Astrocyte (in vitro differentiated cells and primary cell): ENCODE measurements around the gene CTSW. TPM values are rescaled to one million over a fixed set of nuclear protein-coding genes. Genes with fewer than 3 reads are reported as not detected.

ENCODE experiments used
- DNase-seq: peaks from one replicate; pipeline ENCODE4 v3.0.0-alpha.2; 2010; ENCODE audit warnings: low read depth
- FAIRE-seq: peaks from 2 replicates; lab custom pipeline; 2011; peaks lifted over from hg19 to GRCh38; lab: Jason Lieb, UNC
- H2AFZ ChIP-seq: 2 replicates; pipeline ENCODE4 v1.6.0; 2012; ENCODE audit warnings: low read depth, low read length, inconsistent platforms
- H3K27ac ChIP-seq: 2 replicates; pipeline ENCODE4 v1.5.1; 2011; ENCODE audit warnings: low read depth, low read length, inconsistent platforms
- H3K27me3 ChIP-seq: 2 replicates; pipeline ENCODE4 v1.6.0; 2011; ENCODE audit warnings: low read length, inconsistent platforms; ENCODE audit not compliant: insufficient read depth
- H3K36me3 ChIP-seq: 2 replicates; pipeline ENCODE4 v1.5.1; 2011; ENCODE audit warnings: low read length, inconsistent platforms; ENCODE audit not compliant: insufficient read depth
- H3K4me1 ChIP-seq: 2 replicates; pipeline ENCODE4 v1.5.1; 2011; ENCODE audit warnings: low read length, inconsistent platforms; ENCODE audit not compliant: insufficient read depth
- H3K4me2 ChIP-seq: 2 replicates; pipeline ENCODE4 v1.6.0; 2012; ENCODE audit warnings: low read length, inconsistent platforms
- H3K4me3 ChIP-seq: 2 replicates; pipeline ENCODE4 v1.5.1; 2011; ENCODE audit warnings: low read depth, mild to moderate bottlenecking, low read length, inconsistent platforms; ENCODE audit not compliant: insufficient read depth
- H3K79me2 ChIP-seq: 2 replicates; pipeline ENCODE4 v1.6.0; 2012; ENCODE audit warnings: mild to moderate bottlenecking, low read length, inconsistent platforms; ENCODE audit not compliant: insufficient read depth
- H3K9ac ChIP-seq: 2 replicates; pipeline ENCODE4 v1.6.0; 2012; ENCODE audit warnings: mild to moderate bottlenecking, low read length, inconsistent platforms
- H3K9me3 ChIP-seq: 2 replicates; pipeline ENCODE4 v1.5.1; 2012; ENCODE audit warnings: low read depth, mild to moderate bottlenecking, low read length, inconsistent platforms; ENCODE audit not compliant: insufficient read depth
- H4K20me1 ChIP-seq: 2 replicates; pipeline ENCODE4 v1.6.0; 2012; ENCODE audit warnings: low read length, inconsistent platforms; ENCODE audit not compliant: insufficient read depth
- H3K27ac Mint-ChIP-seq: one replicate; pipeline ENCODE4 v1.8.0; 2021; ENCODE audit warnings: mild to moderate bottlenecking, mixed read lengths; ENCODE audit not compliant: unreplicated experiment
- H3K27me3 Mint-ChIP-seq: one replicate; pipeline ENCODE4 v1.8.0; 2021; ENCODE audit warnings: low read depth, mixed read lengths; ENCODE audit not compliant: unreplicated experiment
- H3K36me3 Mint-ChIP-seq: one replicate; pipeline ENCODE4 v1.8.0; 2021; ENCODE audit warnings: low read depth, mixed read lengths; ENCODE audit not compliant: unreplicated experiment
- H3K4me1 Mint-ChIP-seq: one replicate; pipeline ENCODE4 v1.8.0; 2021; ENCODE audit warnings: low read depth, mixed read lengths; ENCODE audit not compliant: unreplicated experiment
- H3K4me3 Mint-ChIP-seq: one replicate; pipeline ENCODE4 v1.8.0; 2021; ENCODE audit warnings: mild to moderate bottlenecking, moderate library complexity, mixed read lengths; ENCODE audit not compliant: unreplicated experiment
- H3K9me3 Mint-ChIP-seq: one replicate; pipeline ENCODE4 v1.8.0; 2021; ENCODE audit warnings: mild to moderate bottlenecking, mixed read lengths; ENCODE audit not compliant: unreplicated experiment
- EZH2 ChIP-seq: IDR thresholded peaks from 2 replicates; pipeline ENCODE4 v1.6.1; 2012; ENCODE audit warnings: mild to moderate bottlenecking, low read length, inconsistent platforms; ENCODE audit not compliant: insufficient read depth
- total RNA-seq: library from RNA; stranded (reverse); gene quantifications from 2 replicates; pipeline ENCODE4 v1.2.1, GENCODE V29; 2021
- TF ChIP-seq, protein P1 (sequence below): IDR thresholded peaks from 2 replicates; pipeline ENCODE4 v1.5.1; 2011; ENCODE audit warnings: low read depth, mild to moderate bottlenecking, inconsistent platforms, low read length, moderate library complexity; ENCODE audit not compliant: insufficient read depth

Gene CTSW
- total RNA-seq, 1 donor from 2014 or later, result not detected

DNA sequence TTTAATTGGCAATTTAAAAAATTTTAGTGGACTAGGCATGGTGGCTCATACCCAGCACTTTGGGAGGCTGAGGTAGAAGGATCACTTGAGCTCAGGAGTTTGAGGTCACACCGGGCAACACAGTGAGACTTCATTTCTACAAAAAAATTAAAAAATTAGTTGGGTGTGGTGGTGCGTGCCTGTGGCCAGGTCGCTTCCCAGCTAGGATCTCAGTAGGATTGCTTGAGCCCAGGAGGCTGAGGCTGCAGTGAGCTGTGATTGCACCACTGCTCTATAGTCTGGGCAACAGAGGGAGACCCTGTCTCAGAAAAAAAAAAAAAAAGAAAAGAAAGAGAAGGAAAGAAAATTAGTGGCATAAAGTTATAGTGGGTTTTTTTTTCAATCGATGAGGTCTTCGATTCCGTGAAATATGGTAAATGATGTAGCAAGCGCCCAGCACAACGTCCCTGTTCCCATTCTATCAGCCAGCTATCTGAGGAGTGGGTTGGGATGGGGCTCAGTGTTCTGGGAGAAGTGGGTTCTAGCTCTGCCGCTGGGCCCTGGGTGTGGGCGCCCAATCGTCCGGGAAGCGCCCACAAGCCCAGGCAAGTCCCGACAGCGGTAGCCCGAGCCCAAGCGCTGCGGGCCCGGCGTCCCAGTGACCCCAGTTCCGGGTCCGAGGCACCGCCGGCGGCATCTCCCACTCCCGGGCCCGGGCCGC lies 19.2 kb downstream of the CTSW start:
- H3K9me3 Mint-ChIP-seq, result no peaks in the 10 kb centered on the region
- H3K27ac ChIP-seq, result peak overlapping the region; percentile 95
- peak overlapping the region; percentile 94 for H3K4me3 ChIP-seq
- H3K27me3 Mint-ChIP-seq, result no peaks in the 10 kb centered on the region
- H2AFZ ChIP-seq, result no peak overlapping the region
- TF ChIP-seq EZH2, result no peak
- TF ChIP-seq, protein P1, sequence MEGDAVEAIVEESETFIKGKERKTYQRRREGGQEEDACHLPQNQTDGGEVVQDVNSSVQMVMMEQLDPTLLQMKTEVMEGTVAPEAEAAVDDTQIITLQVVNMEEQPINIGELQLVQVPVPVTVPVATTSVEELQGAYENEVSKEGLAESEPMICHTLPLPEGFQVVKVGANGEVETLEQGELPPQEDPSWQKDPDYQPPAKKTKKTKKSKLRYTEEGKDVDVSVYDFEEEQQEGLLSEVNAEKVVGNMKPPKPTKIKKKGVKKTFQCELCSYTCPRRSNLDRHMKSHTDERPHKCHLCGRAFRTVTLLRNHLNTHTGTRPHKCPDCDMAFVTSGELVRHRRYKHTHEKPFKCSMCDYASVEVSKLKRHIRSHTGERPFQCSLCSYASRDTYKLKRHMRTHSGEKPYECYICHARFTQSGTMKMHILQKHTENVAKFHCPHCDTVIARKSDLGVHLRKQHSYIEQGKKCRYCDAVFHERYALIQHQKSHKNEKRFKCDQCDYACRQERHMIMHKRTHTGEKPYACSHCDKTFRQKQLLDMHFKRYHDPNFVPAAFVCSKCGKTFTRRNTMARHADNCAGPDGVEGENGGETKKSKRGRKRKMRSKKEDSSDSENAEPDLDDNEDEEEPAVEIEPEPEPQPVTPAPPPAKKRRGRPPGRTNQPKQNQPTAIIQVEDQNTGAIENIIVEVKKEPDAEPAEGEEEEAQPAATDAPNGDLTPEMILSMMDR, result no peak
- DNase-seq, result no peak
- no peak for FAIRE-seq
- peaks cover 9% of the 10 kb centered on the region for H3K36me3 Mint-ChIP-seq
- H4K20me1 ChIP-seq, result peaks cover 54% of the 10 kb centered on the region
- H3K4me2 ChIP-seq, result peak overlapping the region; percentile 89
- H3K9ac ChIP-seq, result peak overlapping the region; percentile 99
- peaks cover 22% of the 10 kb centered on the region for H3K36me3 ChIP-seq
- peak overlapping the region; percentile 95 for H3K4me3 Mint-ChIP-seq
- peaks cover 55% of the 10 kb centered on the region for H3K4me1 ChIP-seq
- no peaks in the 10 kb centered on the region for H3K9me3 ChIP-seq
- H3K4me1 Mint-ChIP-seq, result peaks cover 37% of the 10 kb centered on the region
- no peaks in the 10 kb centered on the region for H3K27me3 ChIP-seq
- H3K79me2 ChIP-seq, result peaks cover 72% of the 10 kb centered on the region
- H3K27ac Mint-ChIP-seq, result peak overlapping the region; percentile 90

DNA sequence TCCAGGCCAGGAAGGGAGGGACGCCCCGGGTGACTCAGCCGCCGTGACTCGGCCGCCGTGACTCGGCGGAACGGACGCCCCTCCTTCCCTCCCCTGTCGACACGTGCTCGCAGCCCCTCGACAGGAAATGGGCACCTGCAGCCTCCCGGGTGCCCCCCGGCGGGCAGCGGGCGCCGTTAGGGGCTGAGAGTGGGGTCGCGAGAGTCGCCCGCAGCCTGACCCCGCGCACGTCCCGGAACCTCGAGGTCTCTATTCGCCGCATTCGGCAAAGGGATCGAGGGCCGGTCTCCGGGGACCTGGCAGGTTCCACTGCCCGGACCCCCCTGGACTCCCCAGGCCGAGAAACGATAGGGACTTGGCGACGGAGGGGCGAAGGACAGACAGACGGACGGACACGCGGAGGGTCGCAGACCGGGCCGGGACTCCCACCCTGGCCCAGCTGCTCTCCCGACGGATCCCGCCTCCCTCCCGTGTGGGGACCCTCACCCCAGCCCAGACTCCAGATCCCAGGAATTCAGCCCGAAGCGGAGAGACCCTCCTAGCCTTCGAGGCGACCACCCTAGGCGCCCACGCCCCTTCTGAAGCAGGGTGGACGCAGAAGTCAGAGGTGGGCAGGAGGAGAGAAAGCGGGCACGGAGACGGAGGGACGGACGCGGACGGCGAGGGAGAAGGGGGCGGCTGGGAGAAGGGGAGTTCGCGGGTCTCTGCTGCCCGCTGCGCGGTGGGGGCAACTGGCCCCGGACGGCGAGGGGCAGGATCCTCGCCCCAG lies 19.9 kb downstream of the CTSW start:
- FAIRE-seq (no peak), DNase-seq (peak; percentile 44)
- peak overlapping the region; percentile 89 for H3K4me2 ChIP-seq
- no peaks in the 10 kb centered on the region for H3K27me3 ChIP-seq
- TF ChIP-seq EZH2, result no peak
- TF ChIP-seq, protein P1, result no peak
- peak overlapping the region; percentile 95 for H3K27ac ChIP-seq
- peak overlapping the region; percentile 99 for H3K9ac ChIP-seq
- no peaks in the 10 kb centered on the region for H3K9me3 Mint-ChIP-seq
- H3K4me1 Mint-ChIP-seq, result peaks cover 37% of the 10 kb centered on the region
- H3K4me1 ChIP-seq, result peaks cover 52% of the 10 kb centered on the region
- H3K27ac Mint-ChIP-seq, result peak overlapping the region; percentile 89
- peak overlapping the region; percentile 34 for H2AFZ ChIP-seq
- H3K4me3 Mint-ChIP-seq, result peak overlapping the region; percentile 86
- H3K4me3 ChIP-seq, result peak overlapping the region; percentile 94
- peaks cover 47% of the 10 kb centered on the region for H4K20me1 ChIP-seq
- peaks cover 17% of the 10 kb centered on the region for H3K36me3 ChIP-seq
- H3K79me2 ChIP-seq, result peaks cover 64% of the 10 kb centered on the region
- H3K36me3 Mint-ChIP-seq, result peaks cover 6% of the 10 kb centered on the region
- no peaks in the 10 kb centered on the region for H3K9me3 ChIP-seq
- H3K27me3 Mint-ChIP-seq, result no peaks in the 10 kb centered on the region
